HUDEP-2 (cell line): ENCODE measurements around the gene GPR135.
A peak's percentile ranks its signal among the peaks of the same experiment; 100 is the strongest.
"Not testable (repeated sequence)": the region's sequence is repeated elsewhere in the genome, so short reads cannot be mapped to it uniquely, and the experiment has no call there.

Experiments
- DNase-seq, 76 experiments: peaks; one replicate each; lab custom pipeline; 2025; ENCODE audit not compliant: unreplicated experiment in 76 of 76; lab: John Stamatoyannopoulos, UW

GPR135 gene

GRCh38 chr14:59475709-59476108 is 10.5 kb upstream of the GPR135 start:
- no peak for DNase-seq

- no peak for DNase-seq
These were observed 9.0 kb upstream of the GPR135 start for GRCh38 chr14:59474172-59474571.

GRCh38 chr14:59464486-59465315 is 479 bp downstream of the GPR135 start:
- peak in 34 of 76 experiments; percentile 5 to 50 (median 24) for DNase-seq

GRCh38 chr14:59463787-59464485 is 1.2 kb downstream of the GPR135 start:
- peak in 2 of 76 experiments; percentile 7 to 34 for DNase-seq

- DNase-seq, result no peak
These were observed 3.3 kb downstream of the GPR135 start for GRCh38 chr14:59461891-59462290.

GRCh38 chr14:59460378-59460777 is 4.8 kb downstream of the GPR135 start:
- no peak for DNase-seq

- DNase-seq, result no peak
These were observed 6.7 kb downstream of the GPR135 start for GRCh38 chr14:59458486-59458885.

- DNase-seq, result no peak
These were observed 9.8 kb downstream of the GPR135 start for GRCh38 chr14:59455411-59455810.

- DNase-seq, result no peak
These were observed 11.0 kb downstream of the GPR135 start for GRCh38 chr14:59454139-59454538.

- no peak for DNase-seq
These were observed 13.3 kb downstream of the GPR135 start for GRCh38 chr14:59451849-59452248.

GRCh38 chr14:59450716-59451115 is 14.5 kb downstream of the GPR135 start:
- DNase-seq, result no peak

- DNase-seq, result not testable (repeated sequence)
These were observed 16.5 kb downstream of the GPR135 start for GRCh38 chr14:59448673-59449072.

GRCh38 chr14:59439256-59439965 is 25.8 kb downstream of the GPR135 start:
- no peak for DNase-seq

GRCh38 chr14:59438195-59438647 is 27.0 kb downstream of the GPR135 start:
- no peak for DNase-seq

- no peak for DNase-seq
These were observed 29.2 kb downstream of the GPR135 start for GRCh38 chr14:59435987-59436386.

- no peak for DNase-seq
These were observed 30.1 kb downstream of the GPR135 start for GRCh38 chr14:59435101-59435500.

GRCh38 chr14:59429790-59430189 is 35.4 kb downstream of the GPR135 start:
- DNase-seq, result no peak

- DNase-seq, result no peak
These were observed 36.6 kb downstream of the GPR135 start for GRCh38 chr14:59428581-59429012.

- DNase-seq, result no peak
These were observed 37.3 kb downstream of the GPR135 start for GRCh38 chr14:59427653-59428580.

- DNase-seq, result no peak
These were observed 39.8 kb downstream of the GPR135 start for GRCh38 chr14:59425322-59425935.
